HG03135 (cell line): ENCODE data around the gene KRTCAP2.
A peak's percentile ranks its signal among the peaks of the same experiment; 100 is the strongest.

ENCODE experiments used
- ATAC-seq: cut with Tn5 transposase; IDR thresholded peaks from one replicate; pipeline ENCODE4 v1.9.1; 2021; ENCODE audit warnings: mild to moderate bottlenecking, moderate library complexity; ENCODE audit not compliant: unreplicated experiment

KRTCAP2 gene

DNA sequence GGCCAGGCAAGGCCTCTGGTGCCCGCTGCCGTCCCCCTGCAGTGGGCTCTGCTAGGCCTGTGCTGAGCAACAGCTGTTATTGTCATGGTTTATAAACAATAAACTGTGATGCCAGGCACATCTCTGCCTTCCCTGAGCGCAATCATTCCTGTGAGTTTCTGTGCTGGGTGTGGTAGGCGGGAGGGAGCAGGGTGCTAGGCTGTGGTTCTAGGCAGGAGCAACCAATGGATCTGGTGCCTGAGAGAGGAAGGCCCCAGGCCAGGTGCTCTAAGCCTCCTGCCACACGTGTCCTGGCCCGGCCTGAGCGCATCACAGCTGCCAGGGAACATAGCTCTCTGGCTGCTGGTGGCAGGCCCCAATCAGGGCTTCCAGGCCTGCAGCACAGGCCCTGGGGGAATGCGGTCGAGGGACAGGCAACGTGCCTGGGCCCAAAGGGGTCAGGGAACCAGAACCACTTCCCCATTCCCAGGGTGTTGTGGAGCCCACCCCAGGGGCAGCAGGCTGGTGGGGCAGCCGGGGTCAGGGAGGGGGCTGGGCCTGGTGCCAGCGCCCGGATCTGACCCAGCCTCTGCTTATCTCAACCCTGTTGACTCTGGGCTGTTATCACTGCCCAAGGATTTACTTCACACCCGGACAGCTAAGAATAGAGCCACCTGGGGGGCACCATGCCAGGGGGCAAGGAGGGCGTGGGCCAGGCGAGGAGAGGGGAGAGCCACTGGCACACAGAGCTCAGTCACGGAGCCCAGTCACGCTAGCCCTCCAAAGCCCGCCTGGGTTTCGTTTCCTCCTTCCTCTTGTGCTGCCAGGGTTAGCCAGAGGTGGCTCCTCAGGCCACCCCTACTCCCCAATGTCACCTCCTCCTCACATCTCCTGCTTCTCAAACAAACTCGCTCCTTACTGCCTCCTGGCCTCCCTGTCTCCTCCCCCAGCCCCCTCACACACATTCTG, 12.0 kb upstream of the KRTCAP2 start:
- ATAC-seq = peak; percentile 81

DNA sequence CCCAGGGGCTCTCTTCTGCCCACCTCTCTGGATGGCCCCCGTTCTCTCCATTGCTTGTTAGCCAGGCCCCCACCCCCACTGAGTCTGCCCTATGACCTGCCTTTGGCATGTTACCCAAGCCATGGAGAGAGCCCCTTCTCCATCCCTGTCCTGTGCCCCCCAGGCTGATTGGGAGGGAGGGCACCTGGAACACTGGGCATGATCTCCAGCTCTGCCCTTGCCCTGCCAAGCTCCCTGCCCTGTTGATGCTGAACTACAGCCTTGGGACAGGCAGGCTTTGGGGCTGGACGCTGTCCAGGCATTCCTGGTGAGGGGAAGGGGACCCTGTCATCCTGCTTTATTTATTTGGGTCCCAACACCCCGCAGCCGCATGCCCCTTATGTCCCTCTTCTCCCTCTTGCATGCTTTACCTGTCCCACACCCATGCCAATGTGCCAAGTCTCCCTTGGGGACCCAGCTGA, 11.3 kb upstream of the KRTCAP2 start:
- no peak for ATAC-seq

DNA sequence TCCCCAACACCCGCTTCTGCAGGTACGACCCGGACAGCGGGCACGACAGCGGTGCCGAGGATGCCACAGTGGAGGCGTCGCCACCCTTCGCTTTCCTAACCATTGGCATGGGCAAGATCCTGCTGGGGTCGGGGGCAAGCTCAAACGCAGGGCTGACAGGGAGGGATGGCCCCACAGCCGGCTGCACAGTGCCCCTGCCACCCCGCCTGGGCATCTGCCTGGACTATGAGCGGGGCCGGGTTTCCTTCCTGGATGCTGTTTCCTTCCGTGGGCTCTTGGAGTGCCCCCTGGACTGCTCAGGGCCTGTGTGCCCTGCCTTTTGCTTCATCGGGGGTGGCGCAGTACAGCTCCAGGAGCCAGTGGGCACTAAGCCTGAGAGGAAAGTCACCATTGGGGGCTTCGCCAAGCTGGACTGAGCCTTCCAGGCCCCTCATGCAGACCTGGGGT, 10.7 kb upstream of the KRTCAP2 start:
- ATAC-seq = no peak

DNA sequence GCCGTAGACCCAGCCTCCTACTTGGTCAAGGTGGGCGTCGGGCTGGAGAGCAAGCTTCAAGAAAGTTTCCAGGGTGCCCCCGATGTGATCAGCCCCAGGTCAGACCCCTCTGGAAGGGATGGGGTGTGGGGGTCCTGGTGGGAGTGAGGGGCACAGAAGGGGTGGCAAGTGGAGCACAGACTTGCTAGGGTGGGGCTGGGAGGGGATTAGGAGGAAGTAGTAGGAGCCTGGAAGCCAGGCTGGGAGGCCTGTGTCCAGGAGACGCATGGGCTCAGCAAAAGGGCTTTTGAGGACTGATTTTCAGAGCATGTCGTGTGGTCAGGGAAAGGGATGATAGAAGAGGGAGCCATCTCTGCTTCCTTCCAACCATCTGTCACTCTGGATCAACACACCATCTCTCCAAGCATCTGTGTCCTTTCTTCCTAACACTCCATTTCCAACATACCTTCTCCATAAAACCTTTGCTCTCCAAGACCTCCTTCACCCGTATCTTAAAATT, 9.0 kb upstream of the KRTCAP2 start:
- no peak for ATAC-seq

DNA sequence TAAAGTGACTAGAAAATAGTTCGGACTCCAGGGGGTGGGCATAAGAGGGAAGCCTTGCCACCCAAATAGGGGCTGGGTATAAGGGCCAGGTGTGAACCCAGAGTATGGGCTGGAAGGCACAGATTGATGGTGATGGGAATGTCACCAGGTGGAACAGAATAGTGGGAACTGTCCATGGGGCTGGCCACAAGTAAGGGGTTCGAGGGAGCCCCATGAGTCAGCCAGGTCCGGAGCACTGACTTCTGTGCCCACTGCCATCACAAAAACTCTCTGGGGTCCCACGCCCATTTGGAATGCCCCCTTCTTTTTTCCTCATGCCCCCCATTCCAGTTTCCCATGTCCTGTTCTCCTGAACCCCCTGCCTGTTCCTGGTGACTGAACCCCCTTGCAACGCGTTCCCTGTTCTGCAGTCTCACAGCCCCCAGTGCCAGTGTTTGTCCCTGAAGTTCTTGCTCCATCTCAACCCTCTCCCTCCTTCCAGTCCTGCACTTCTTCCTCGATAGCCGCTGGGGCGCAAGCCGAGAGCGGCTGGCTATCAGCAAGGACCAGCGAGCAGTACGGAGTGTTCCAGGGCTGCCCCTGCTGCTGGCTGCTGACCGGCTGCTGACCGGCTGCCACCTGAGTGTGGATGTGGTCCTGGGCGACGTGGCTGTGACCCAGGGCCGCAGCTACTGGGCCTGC, 8.4 kb upstream of the KRTCAP2 start:
- no peak for ATAC-seq

GRCh38 chr1:155179112-155180031, 6.3 kb upstream of the KRTCAP2 start:
- no peak for ATAC-seq

DNA sequence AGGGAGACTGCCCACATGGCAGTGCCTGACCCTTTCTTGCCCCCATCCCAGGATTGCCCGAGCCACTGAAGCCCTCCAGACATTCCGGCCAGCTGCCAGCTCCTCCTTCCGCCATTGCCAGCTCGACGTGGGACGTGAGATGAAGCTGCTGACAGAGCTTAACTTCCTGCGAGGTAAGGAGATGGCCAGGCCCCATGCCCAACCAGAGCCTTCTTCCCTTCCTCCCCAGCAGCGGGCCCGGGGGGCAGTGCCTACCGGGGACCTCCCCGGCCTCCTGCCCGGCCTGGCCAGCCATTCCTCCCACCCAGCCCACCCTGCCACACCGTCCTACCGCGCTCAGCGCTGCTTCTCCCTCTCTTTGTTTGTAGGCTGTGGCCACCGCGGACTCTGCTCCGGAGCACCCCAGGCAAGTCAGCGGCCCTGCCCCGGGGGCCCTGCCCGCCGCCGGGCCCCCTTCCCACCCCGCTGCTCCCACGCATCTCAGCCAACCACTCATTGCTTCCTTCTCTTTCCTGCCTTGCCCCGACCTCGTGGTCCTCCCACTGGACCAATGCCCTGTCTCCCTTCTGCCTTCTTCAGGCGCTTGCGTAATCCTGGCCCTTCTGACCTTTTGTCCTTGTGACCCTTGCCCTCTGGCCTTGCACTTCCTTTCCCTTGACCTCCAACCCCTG, 5.5 kb upstream of the KRTCAP2 start:
- ATAC-seq = no peak

DNA sequence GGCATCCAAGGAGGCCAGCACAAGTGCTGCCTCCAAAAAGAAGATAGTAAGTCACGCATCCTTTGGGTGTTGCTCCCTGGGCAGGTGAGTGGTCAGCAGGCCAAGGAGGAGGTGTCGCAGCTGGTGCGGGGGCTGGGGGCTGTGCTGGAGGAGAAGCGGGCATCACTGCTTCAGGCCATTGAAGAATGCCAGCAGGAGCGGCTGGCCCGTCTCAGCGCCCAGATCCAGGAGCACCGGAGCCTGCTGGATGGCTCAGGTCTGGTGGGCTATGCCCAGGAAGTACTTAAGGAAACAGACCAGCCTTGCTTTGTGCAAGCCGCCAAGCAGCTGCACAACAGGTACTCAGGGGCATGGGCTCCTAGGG, 4.8 kb upstream of the KRTCAP2 start:
- ATAC-seq = no peak

GRCh38 chr1:155177192-155177917, 4.3 kb upstream of the KRTCAP2 start:
- ATAC-seq = no peak

GRCh38 chr1:155176544-155177071, 3.5 kb upstream of the KRTCAP2 start:
- ATAC-seq = no peak

- ATAC-seq = no peak
Observed at GRCh38 chr1:155175927-155176371, 2.8 kb upstream of the KRTCAP2 start.

- ATAC-seq = no peak
Observed at GRCh38 chr1:155175281-155175926, 2.3 kb upstream of the KRTCAP2 start.

DNA sequence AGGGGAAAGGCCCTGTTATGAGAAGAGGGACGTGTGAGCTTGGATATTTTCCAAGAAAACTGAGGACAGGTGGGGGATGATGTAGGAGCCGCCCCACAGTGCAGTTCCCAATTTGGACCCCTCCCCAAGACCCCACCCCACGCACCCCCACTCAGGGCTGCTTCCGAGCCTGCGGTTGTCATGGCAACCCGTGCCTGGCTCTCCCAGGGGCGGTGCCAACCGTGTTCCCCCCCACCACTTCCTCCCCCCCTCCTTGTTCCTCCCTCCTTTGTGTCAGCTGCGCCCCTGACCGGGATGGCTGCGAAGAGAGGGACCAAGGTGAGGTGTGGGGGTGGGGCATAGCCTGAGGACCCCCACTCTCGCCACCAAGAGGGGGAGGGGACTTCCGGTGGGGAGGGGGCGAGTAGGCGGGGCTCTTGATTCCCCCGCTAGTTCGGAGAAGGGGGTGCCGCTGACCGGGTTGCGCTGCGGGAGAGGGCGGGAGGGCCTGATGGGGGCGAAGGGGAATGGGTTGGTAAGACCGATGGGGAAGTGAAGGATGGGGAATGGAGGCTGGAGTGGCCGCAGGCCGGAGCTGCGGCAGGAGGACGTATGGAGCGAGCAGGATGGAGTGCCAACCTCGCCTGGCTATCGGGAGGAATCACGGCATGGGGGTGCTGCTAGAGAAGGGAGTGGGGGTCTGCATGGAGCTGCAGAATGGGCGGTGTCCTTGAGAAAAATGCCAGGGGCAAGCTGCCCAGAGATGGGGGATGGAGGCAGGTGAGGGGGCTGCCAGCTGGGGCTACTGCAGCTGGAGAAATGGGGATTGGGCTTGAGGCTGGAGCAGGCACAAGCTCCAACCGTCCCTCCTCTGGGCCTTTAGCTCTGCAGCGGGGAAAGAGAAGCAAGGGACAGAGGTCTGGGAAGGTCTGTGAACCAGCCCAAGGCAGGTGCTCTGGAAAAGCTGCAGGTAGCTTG, 1.5 kb upstream of the KRTCAP2 start:
- no peak for ATAC-seq

- ATAC-seq = no peak
Observed at GRCh38 chr1:155173478-155174323, 597 bp upstream of the KRTCAP2 start, which contains the start of gene TRIM46. TRIM46 (plus strand) TSS chr1:155173849; CDS start chr1:155173967, 118 bp downstream.

DNA sequence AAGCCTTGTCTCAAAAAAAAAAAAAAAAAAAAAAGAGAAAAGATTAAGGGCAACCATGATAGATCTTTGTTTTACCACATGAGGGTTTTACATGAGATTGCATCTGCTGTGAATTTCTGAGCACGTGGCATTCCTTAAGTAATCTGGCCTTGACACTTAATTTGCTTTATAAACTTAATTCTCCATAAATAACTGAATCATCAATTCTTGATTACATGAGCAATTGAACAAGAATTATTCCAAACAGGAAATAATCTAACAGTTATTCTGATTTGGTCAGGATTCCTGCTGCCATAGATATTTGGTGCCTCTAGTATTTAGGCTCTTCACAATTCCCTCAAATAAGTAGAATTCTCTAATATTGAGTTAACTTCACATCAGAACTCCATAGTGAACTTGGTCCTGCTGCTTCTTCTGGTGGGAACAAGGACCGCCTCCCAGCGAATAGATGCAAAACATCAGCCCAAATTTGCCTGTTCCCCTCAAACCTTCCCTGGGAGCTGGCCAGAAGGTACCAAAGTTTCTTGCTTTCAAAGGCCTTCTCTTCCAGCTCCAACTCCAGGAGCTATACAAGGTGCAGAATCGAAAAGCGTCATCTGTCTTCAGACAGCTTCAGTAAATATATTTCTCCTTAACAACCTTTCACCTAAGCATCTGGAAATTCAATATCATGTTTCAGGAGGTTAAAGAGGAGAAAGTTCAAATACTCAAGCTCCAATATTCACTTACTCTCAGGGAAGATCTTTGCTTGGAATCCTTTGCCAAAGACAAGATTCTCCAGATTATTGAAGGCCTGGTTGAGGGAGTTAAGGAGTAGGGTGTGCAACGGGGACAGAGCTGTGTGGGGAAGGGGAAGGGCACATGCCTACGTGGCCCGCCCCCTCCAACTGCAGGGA, 1.0 kb downstream of the KRTCAP2 start:
- no peak for ATAC-seq

GRCh38 chr1:155170806-155171205, 2.3 kb downstream of the KRTCAP2 start:
- ATAC-seq = no peak
